Anterior cingulate cortex (tissue), 58 donors: Measurements from ENCODE around the gene GNS.

ENCODE experiments used
- DNase-seq, 58 donors: peaks; one replicate each; lab custom pipeline; 2025; lab: John Stamatoyannopoulos, UW

Gene GNS

GRCh38 chr12:64759035-64759894, at the start of gene GNS:
Gene GNS, minus strand, starts transcription at chr12:64759406. Its CDS starts 130 bp downstream, at chr12:64759276.
- peak; percentile 61 to 97 (median 92) for DNase-seq

- DNase-seq = peak in 4 of 58 donors; percentile 6 to 34 (median 16)
Measured at GRCh38 chr12:64808110-64808509, 48.9 kb upstream of the GNS start.

- DNase-seq = peak in 1 of 58 donors; percentile 10
Measured at GRCh38 chr12:64806593-64807460, 47.6 kb upstream of the GNS start.

- DNase-seq = no peak
Measured at GRCh38 chr12:64806173-64806572, 47.0 kb upstream of the GNS start.

GRCh38 chr12:64802180-64802775, 43.1 kb upstream of the GNS start:
- DNase-seq = peak in 27 of 58 donors; percentile 3 to 62 (median 18)

- no peak for DNase-seq
Measured at GRCh38 chr12:64801381-64801780, 42.2 kb upstream of the GNS start.

GRCh38 chr12:64800640-64801039, 41.4 kb upstream of the GNS start:
- no peak for DNase-seq

GRCh38 chr12:64798165-64798564, 39.0 kb upstream of the GNS start:
- DNase-seq = no peak

- no peak for DNase-seq
Measured at GRCh38 chr12:64797156-64797555, 38.0 kb upstream of the GNS start.

GRCh38 chr12:64796205-64796845, 37.1 kb upstream of the GNS start:
- peak in 16 of 58 donors; percentile 3 to 72 (median 26) for DNase-seq

GRCh38 chr12:64794305-64794704, 35.1 kb upstream of the GNS start:
- DNase-seq = no peak

- DNase-seq = no peak
Measured at GRCh38 chr12:64793610-64794009, 34.4 kb upstream of the GNS start.

GRCh38 chr12:64792128-64792527, 32.9 kb upstream of the GNS start:
- no peak for DNase-seq

- DNase-seq = no peak
Measured at GRCh38 chr12:64791036-64791435, 31.8 kb upstream of the GNS start.

- DNase-seq = no peak
Measured at GRCh38 chr12:64790166-64790565, 31.0 kb upstream of the GNS start.

- DNase-seq = no peak
Measured at GRCh38 chr12:64785838-64786237, 26.6 kb upstream of the GNS start.

GRCh38 chr12:64782191-64782876, 23.1 kb upstream of the GNS start:
- no peak for DNase-seq

GRCh38 chr12:64781280-64782190, 22.3 kb upstream of the GNS start:
- no peak for DNase-seq
